Activated T-cell treated with anti-CD3 and anti-CD28 coated beads for 4 hours (primary cell): ENCODE results near the gene MCU.
"Not testable (repeated sequence)": the region's sequence is repeated elsewhere in the genome, so short reads cannot be mapped to it uniquely, and the experiment has no call there.

Experiments used
- DNase-seq: peaks from one replicate; pipeline ENCODE4 v3.0.0-alpha.2; 2020

MCU gene

DNA sequence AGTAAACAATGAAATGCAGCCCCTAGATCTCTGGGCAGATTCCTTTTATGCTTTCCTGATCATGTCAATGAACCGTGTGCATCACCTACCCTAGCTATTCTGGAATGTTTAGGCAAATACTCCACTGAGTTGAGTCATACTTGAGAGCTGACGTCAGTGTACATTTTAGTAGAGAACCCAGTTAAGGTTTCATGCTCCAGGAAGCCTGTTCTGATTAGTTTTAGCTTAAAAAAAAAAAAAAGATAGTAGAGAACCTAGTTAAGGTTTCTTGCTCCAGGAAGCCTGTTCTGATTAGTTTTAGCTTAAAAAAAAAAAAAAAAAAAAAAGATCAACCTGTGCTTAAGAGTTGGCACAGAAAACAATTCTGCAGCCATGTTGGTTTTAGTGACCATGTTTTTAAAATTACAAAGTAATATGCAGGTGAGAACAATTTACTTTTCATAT is 3.7 kb upstream of the MCU start:
- no peak for DNase-seq

DNA sequence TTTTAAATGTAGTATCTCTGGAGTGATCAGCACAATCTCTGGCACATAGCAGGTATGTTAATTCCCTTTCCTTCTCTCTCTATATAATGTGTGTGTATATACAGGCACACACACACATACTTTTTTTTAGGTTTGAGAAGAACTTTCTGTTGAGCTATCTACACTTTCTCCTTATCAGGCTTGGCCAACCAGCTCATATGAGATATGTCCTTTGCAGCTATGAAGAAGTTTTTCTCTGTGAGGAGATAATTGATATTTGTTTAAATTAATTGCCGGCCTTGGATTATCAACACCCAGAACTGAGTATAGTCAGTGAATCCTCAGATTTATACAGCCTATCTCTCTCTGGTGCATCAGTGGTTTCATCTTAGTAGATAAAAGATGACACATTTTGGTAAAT is 2.3 kb upstream of the MCU start:
- DNase-seq = no peak

DNA sequence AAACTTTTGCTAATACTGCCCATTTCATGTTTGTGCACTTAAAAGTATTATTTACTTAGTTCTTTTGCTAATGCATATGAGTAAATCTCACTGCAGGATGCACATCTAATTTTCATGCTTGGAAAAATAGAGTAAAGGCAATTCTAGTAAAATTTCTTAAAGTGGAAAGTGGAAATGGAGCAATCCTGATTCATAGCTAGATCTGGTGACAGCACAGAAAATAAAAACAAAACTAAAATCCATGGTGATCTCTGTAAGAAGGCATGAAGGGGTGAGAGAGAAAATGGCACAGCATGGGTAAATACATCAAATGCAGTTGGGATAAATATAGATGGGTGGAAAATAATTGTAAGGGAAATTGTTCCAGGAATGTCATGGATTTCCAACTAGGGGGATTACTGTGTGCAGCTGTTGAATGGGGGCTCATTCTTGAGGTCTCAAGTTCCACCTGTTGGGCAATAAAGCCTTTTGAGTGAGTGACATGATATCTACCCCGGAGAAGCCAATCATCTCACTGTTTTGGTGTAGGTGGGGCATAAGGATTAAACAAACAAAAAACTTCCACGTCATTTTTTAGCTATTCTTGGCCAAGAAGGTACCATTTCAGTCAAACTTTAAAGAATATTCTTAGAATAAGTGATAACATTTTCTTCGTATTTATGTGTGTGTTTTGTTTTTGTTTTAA is 1.7 kb upstream of the MCU start:
- no peak for DNase-seq

DNA sequence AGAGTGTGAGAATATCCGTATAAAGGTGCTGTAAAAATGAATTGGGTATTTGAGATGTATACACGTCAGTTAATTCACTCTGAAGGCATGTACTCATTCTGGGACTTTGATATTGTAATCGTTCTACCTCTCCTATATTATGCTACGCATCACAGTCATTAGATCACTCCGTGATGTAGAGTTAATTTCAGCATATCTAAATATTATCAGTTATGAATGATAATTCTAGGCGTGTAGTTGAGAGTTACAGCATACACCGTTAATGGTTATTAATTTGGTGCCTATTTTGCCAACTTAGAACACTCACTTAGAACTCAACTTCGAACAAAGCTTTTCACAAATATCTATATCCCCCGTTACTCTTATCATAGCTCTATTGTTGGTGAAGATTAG is 477 bp upstream of the MCU start:
- DNase-seq = no peak

DNA sequence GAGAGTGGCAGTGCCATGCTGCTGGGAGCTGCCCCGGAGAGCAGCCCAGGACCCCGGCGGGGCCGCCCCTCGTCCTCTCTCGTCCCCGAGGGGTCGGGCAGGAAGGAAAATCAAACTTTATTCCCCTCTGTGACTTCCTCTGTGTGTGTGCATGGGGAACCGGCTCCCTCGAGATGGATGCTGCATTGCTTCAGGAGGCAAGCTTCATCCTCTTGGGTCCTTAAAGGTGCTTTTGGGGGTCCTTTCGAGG is 726 bp downstream of the MCU start:
- no peak for DNase-seq

DNA sequence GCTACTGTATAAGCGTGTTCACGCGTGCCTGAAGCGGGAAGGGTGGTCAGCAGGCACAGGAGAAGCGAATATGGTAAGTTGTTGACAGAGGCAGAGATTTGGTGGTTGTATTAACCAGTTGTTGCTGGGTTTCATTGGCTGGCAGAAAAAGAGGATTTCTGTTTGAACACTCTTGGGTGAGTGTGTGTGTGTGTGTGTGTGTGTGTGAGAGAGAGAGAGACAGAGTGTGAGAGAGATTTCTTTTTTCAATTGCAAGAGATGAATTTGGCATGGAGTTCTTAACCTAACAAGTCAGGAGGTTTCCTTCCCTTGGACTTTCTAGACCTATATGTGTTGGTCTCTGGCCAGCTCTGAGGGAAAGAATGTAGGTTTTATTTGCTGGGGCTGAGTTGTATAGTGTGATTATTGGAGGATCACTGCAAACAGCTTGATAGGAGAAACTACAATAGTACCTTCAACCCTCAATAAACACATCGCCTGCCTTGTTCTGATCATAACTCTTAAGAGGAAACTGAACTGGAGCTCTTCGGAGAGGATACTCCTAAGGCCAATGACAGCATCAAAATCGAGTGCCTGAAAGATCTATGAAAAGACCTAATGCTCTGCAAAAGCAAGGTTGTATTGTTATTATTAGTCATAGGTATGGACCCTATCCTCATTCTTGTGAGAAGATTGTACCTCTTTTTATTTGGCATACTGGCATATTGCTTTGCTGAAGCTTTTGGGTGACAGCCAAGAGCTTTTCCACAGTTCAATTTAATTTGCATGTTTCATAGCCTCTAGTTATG is 1.2 kb downstream of the MCU start:
- no peak for DNase-seq

DNA sequence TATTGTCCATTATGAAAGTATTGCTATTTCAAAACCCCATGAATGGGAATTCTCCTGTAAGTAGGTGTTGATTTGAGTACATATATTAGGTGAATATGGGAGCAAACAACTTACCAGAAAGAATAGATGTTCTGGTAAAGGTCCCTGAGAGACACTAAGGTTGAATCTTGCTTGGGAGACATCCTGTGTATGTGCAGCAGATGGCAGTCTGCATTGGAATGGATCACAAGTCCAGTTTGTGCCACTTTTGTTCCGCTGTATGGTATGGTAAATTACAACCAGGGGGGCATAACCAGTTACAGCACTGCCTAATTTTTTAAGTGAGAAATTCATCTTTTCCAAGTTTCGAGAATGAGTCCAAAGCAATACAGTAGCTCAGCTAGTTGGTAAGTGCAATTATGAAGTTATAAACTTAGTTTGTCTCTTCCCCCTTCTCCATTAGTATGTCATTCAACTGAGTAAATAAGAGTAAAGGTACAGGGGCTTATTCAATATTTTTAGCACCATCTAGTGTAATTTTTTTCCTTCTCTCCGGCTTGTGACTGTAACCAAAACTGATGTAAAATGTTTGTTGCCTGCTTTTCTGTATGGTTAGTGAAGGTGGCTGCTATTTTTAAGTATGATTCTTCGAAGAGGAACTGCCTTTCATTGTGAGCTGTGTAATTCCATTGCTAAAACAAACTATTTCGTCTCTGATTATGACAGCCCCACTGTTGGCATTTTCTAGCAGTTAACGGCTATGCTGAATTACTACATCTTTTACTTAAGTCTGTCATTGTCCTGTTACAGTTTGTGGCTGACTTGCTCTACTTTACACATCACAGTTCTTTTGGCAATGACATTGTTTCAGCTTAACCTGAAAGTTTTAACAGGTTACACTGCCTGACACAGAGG is 2.8 kb downstream of the MCU start:
- no peak for DNase-seq

DNA sequence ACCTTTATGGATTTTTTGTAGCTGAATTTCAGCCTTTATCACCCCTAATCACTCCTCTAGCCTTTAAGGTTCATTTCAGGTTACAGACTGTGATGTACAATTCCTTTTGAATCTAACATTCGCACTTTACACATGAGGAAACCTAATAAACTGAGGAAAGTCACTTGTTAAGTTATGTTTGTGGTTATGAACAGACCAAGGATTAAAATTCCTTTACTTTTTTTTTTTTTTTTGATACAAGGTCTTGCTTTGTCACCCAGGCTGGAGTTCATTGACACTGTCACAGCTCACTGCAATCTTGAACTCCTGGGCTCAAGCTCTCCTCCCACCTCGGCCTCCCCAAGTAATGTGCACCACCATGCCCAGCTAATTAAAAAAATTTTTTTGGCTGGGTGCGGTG is 3.6 kb downstream of the MCU start:
- no peak for DNase-seq

DNA sequence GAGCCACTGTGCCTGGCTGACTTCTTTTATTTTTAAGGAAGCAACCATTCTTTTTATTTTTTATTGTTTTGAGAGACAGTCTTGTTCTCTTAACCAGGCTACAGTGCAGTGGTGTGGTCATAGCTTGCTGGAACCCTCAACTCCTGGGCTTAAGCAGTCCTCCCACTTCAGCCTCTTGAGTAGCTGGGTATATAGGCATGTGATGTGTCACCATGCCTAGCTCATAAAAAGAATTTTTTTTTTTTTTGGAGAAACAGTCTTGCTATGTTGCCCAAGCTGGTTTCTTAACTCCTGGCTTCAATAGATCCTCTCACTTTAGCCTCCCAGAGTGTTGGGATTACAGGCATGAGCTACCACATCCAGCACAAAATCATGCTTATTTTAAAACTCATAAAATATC is 5.8 kb downstream of the MCU start:
- DNase-seq = no peak

DNA sequence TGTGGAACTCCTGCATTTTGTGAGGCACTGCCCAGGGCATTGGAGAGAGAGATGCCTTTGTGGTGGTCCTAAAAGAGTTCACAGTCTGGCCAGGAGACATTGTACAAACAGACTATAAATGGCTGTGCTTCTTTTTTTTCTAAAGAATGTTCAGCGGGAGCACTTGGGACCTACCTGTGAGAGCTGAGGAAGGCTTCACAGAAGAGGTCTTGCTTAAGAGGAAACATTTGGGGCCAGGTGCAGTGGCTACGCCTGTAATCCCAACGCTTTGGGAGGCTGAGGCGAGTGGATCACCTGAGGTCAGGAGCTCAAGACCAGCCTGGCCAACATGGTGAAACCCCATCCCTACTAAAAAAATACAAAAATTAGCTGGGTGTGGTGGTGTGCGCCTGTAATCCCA is 10.5 kb downstream of the MCU start:
- not testable (repeated sequence) for DNase-seq

DNA sequence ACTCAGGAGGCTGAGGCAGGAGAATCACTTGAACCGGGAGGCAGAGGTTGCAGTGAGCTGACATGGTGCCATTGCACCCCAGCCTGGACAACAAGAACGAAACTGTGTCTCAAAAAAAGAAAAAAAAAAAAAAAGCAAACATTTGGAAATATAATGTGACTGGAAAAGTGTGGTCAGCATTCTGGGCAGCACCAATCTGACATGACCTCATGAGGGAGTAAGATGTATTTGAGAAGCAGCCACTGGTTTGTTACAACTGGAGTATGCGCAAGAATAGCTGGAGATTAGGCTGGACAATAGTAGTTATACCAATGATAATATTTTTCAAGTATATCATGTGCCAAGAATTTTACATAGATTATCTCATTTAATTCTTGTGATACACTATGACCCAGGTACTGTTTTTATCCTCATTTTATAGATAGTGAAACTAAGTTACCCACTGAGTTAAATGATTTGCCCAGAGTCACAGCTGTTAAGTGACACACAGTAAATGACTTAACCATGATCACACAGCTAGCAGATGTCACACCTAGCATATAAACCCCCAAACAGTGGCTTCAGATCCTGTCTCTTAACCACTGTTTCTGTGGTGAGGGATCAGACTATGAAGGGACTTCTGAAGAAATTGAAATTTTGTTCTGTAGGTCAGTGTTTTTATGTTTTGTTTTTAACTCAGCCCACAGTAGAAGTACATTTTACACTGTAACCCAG is 11.1 kb downstream of the MCU start:
- DNase-seq = no peak

DNA sequence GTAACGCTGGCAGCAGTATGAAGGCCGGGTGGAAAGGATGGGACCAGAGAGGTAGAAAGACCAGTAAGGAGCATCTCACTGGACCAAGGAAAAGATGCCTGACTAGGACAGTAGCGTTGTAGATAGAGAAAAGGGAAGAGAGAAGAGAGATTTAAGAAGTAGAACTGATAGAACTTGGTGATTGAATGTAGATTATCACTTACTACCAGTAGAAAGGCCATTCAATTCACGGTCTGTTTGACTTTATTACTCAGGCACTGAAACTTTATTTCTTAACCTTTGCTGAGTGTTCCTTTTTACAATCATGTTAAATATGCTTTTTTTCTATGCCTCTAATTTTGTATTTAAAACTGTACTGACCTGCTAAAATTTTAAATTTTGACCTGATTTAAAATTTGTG is 12.2 kb downstream of the MCU start:
- DNase-seq = no peak

DNA sequence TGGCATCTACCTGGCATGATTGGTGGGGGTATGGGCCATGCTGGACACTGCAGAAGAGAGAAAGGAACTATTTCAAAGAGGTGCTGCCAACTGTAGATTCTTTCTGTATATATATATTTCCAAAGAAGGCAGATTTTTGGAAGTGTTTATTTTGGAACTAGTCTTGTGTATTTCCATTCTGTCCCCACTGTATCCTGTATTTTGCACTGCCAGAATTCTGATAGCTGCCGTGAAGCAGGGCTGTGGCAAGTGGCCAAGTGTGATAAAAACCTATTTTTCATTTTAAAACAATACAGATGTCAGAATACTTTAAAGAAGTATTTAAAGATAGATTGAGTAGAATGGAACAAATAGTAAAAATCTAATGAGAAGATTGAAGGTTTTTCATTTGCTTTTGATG is 17.1 kb downstream of the MCU start:
- DNase-seq = no peak

DNA sequence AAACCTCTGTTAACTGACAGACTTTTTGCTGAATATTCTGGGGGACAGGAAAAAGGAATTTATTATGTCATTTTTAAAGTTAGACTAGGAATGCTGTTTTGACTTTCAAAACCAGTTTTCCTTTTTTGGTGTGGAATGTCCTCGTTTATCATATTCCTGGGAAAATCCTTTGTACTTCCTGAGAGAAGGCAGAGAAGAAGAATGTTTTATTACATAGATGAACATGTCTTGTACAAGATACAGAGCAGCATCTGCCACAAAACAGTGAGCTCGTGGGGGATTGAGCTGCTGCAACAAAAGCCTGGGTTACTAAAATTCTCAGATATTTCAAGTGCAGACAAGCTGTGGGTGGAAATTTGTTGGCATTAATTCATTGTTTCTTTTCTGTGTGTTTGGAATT is 20.2 kb downstream of the MCU start:
- DNase-seq = no peak

DNA sequence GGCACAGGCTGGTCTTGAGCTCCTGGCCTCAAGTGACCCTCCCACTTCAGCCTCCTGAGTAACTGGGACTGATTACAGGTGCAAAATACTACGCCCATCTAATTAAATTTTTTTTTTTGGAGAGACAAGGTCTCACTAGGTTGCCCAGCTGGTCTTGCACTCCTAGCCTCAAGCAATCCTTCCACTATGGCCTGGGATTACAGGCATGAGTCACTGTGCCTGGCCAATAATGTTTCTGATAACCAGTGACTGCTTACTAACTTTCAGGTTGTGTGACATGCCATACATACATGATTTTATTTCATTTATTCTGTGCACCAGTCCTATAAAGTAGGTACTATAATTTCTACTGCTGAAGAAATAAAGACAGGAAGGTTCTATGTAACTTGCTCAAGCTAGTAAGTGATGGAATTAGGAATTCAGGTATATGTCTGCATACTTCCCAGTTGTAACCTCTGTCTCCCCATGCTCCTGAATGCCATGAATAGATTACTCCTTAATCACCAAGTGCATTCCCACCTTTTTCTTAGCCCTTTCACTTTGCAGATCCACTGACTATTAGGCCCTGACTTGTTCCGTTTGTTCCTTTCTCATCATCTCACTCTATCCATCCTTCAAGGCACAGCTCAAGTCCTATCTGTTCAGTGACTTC is 28.1 kb downstream of the MCU start:
- DNase-seq = no peak

DNA sequence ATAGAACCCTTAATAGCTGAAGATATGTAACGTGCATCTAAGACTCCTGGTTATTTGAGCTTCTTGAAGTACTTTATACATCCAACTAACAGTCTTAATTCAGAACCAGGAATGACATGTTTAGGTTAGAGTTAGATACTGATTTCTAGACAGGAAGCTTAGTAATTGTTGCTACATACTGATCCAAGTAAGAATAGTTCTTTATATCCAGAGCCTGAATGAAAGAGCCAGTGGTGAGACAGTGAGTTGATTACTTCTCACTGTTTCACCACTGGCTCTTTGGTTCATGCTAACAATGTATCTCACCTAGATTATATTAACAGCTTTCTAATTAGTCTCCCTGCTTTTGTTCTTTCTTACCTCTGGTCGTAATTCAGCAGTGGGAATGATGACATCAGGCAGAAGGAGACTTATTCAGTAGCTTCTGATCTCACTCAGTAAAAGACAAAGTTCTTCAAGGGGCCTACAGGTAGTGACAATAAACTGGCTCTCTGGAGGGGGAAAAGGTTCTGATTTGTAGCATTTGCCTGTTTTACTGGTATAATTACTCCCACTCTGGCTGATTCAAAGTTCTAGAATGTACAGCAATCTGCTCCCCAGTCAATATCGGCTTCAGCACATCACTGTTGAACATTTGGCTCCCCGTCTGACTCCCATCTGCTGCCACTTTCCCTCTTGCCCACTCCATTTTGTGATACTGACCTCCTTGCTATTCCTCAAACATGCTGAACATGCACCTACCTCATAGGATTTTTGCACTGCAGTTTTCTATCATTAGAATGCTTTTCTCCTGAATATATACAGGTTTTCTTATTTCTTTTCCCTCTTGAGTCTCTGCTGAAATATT is 29.1 kb downstream of the MCU start:
- no peak for DNase-seq

DNA sequence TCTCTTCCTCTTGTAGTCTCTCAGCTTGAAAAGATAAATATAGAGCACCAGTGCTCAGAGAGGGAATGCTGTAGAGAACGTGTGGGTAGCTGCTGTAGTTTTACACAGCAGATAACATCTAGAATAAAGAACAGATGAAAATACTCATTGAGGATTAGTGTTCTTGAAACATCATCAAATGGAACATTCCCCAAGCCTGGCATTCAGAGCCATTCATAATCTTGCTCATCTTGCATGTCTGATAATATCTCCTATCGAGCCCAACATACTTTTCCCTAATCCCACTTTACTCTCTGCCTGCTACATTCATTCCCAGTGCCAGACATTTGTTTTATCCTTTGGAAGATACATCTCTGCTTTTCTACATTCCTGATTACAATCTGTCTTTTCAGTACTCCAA is 35.2 kb downstream of the MCU start:
- DNase-seq = no peak

DNA sequence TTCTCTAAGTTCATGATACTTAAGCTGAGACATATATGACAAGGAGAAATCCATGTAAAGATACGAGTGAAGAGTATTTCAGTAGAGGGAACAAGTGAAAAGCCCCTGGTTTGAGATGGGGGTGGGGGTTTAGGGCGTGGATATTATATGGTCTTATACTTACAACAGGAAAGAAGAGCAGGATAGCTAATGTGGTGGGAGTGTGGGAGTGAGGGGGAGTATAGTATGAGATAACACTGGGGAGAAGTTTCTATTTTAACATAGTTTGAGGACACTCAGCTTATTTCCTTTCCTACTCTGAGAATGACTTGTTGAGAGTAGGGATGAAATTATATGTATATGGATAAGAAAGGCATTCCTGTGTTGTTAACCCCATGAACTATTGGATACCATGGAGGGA is 36.5 kb downstream of the MCU start:
- no peak for DNase-seq

DNA sequence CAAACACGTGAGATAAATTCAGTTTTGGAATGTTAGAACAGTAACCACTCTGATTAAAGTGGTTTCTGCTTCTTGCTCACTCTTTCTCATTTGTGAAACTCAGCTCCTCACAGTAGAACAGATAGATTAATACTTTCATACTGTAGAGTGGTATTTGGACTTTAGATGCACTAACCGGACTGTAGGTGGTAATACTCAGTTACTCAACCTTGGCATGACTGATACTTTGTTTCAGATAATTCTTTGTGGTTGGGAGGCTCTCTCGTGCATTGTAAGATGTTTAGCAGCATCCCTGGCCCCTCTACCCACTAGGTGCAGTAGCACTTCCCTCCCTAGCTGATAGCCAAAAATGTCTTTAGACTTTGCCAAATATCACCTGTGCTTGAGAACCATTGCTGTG is 37.6 kb downstream of the MCU start:
- DNase-seq = no peak

DNA sequence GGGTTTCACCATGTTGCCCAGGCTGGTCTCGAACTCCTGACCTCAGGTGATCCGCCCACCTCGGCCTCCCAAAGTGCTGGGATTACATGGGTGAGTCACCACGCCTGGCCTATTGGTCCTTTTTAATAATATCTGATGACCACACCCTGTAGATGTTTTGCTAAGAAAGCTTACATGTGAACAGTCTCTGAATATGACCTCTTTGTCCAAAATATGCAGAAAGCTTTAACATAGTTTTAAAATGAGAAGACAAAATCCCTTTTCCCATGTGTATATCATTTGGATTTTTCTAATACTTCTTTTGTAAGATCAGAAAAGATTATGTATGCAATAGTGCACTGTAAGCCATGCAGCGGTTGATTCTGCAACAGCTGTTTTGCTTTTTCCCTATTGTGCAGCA is 38.5 kb downstream of the MCU start:
- DNase-seq = no peak

DNA sequence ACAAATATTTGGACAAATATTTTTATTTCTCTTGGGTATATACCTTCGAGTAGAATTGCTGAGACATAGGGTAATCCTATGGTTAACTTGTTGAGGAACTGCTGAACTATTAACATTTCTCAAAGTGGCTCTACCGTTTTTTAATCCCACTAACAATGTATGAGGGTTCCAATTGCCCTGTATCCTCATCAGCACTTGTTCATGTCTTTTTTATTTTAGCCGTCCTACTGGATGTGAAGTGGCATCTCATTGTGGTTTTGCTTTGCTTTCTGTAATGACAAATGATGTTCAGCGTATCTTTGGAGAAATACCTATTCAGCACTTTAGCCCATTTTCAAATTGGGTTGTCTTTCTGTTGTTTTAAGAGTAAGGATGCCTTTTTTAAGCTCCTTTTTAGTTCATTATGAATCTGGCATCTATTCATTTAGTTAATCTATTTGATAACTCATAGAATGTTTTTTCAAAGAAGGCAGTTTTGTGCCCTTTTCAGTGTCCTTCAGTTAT is 40.0 kb downstream of the MCU start:
- DNase-seq = no peak

DNA sequence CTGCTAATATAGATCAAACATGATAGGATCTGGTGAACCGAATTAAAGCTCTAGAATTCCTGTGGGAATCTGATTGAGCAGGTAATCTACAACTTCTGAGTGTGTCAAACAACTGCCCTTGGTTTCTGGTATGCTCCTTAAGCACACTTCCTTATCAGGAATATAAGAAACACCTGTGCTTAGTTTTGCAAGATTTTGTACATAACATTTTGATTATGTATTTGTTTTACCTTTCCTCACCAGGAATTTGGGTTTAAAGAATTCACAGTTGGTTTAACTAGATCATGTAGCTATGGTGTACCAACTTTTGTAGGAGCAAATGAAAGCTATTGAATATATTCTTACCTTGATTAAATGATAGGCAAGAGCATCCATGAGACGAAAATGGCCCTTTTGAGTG is 40.6 kb downstream of the MCU start:
- no peak for DNase-seq
